ENCODE results near the gene EXOC3L2. TPM values are rescaled to one million over a fixed set of nuclear protein-coding genes. Genes with fewer than 3 reads are reported as not detected.
"Not testable (repeated sequence)": the region's sequence is repeated elsewhere in the genome, so short reads cannot be mapped to it uniquely, and the experiment has no call there.

EXOC3L2 gene
- total and polyA plus RNA-seq, 7 experiments from 2014 or later, result not detected

DNA sequence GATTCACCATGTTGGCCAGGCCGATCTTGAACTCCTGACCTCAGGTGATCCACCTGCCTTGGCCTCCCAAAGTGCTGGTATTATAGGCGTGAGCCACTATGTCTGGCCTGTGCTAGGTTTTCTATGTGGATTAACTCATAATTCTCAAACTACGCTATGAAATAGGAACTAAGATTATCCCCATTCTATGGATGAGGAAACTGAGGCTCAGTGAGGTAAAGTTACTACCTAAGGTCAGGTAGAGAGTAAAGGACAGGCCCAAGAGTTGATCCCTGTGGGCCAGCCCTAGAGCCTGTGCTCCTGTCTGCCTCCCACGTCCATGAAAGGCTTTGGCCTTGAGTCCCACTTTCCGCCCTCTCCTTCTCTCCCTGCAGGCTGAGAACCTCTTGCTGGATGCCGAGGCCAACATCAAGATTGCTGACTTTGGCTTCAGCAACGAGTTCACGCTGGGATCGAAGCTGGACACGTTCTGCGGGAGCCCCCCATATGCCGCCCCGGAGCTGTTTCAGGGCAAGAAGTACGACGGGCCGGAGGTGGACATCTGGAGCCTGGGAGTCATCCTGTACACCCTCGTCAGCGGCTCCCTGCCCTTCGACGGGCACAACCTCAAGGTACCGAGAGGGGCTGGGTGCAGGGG lies 26.0 kb upstream of the EXOC3L2 start:
- H3K4me1 Mint-ChIP-seq, result no peaks in the 10 kb centered on the region
- peaks cover 0 to 24% (median 2%) of the 10 kb centered on the region in 5 donors for H3K36me3 Mint-ChIP-seq
- Histone ChIP-seq H3K27ac (ENCODE audit: low read depth, low read length) (no peak overlapping the region), H3K36me3 (ENCODE audit: control insufficient read depth in 2 of 3, insufficient read depth in 3 of 3, low read length in 3 of 3) (peaks cover 0 to 43% (median 0%) of the 10 kb centered on the region in 3 experiments), H3K9me3 (ENCODE audit: control insufficient read depth in 2 of 3, low read length in 3 of 3) (no peaks in the 10 kb centered on the region), H3K4me1 (ENCODE audit: control insufficient read depth in 2 of 2, insufficient read depth in 2 of 2, low read length in 2 of 2) (no peaks in the 10 kb centered on the region), H3K4me3 (ENCODE audit: low read length) (no peak overlapping the region), H3K27me3 (ENCODE audit: control insufficient read depth in 2 of 2, insufficient read depth in 2 of 2, low read length in 2 of 2) (no peaks in the 10 kb centered on the region)
- H3K9me3 Mint-ChIP-seq, result peaks cover 0 to 1% (median 0%) of the 10 kb centered on the region in 11 donors
- DNase-seq (no peak), ATAC-seq (no peak)
- POLR2A ChIA-PET, result no interaction called here
- intact Hi-C loops (cut with micrococcal nuclease), result no loop called here
- no peak overlapping the region for H3K4me3 Mint-ChIP-seq
- CTCF ChIA-PET, result no interaction called here
- no peaks in the 10 kb centered on the region for H3K27me3 Mint-ChIP-seq
- H3K27ac Mint-ChIP-seq, result no peak overlapping the region

GRCh38 chr19:45269939-45270338 lies 24.7 kb upstream of the EXOC3L2 start:
- H3K36me3 ChIP-seq (ENCODE audit: control insufficient read depth in 2 of 3, insufficient read depth in 3 of 3, low read length in 3 of 3), result peaks cover 0 to 38% (median 0%) of the 10 kb centered on the region in 3 experiments
- H3K27me3 Mint-ChIP-seq; ATAC-seq; H3K27me3 ChIP-seq (ENCODE audit: control insufficient read depth in 2 of 2, insufficient read depth in 2 of 2, low read length in 2 of 2); H3K9me3 ChIP-seq (ENCODE audit: control insufficient read depth in 2 of 3, low read length in 3 of 3); H3K4me3 Mint-ChIP-seq; POLR2A ChIA-PET; H3K4me1 Mint-ChIP-seq; DNase-seq; CTCF ChIA-PET; intact Hi-C loops (cut with micrococcal nuclease); H3K27ac Mint-ChIP-seq; H3K4me3 ChIP-seq (ENCODE audit: low read length); H3K9me3 Mint-ChIP-seq; H3K4me1 ChIP-seq (ENCODE audit: control insufficient read depth in 2 of 2, insufficient read depth in 2 of 2, low read length in 2 of 2); H3K27ac ChIP-seq (ENCODE audit: low read depth, low read length): not testable (repeated sequence)
- peaks cover 0 to 26% (median 2%) of the 10 kb centered on the region in 5 donors for H3K36me3 Mint-ChIP-seq

DNA sequence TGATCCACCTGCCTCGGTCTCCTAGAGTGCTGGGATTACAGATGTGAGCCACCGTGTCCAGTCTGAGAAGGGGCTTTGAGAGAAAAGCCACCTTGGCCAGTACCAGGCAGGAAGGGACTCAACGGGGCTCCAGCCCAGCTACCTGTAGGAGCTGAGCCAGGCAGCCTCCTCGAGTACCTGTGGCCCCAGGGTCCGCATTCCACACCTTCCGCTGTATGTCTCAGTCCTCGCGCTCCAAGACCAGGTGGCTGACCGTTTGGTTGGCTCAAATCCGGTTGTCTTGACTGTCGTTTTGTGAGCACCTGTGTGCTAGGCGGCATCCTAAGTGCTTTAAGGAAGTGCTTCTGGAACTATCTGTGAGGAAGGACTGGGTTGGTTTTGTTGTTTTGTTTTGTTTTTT lies 22.1 kb upstream of the EXOC3L2 start:
- Histone ChIP-seq H3K27ac (ENCODE audit: low read depth, low read length) (no peak overlapping the region), H3K4me3 (ENCODE audit: low read length) (no peak overlapping the region), H3K27me3 (ENCODE audit: control insufficient read depth in 2 of 2, insufficient read depth in 2 of 2, low read length in 2 of 2) (no peaks in the 10 kb centered on the region), H3K36me3 (ENCODE audit: control insufficient read depth in 2 of 3, insufficient read depth in 3 of 3, low read length in 3 of 3) (peaks cover 0 to 21% (median 0%) of the 10 kb centered on the region in 3 experiments), H3K9me3 (ENCODE audit: control insufficient read depth in 2 of 3, low read length in 3 of 3) (no peaks in the 10 kb centered on the region), H3K4me1 (ENCODE audit: control insufficient read depth in 2 of 2, insufficient read depth in 2 of 2, low read length in 2 of 2) (no peaks in the 10 kb centered on the region)
- Mint-ChIP-seq H3K9me3 (peaks cover 0 to 1% (median 0%) of the 10 kb centered on the region in 11 donors), H3K27ac (no peak overlapping the region), H3K36me3 (peaks cover 0 to 19% (median 1%) of the 10 kb centered on the region in 5 donors), H3K4me1 (peaks cover 0 to 4% (median 0%) of the 10 kb centered on the region in 7 donors), H3K27me3 (no peaks in the 10 kb centered on the region), H3K4me3 (no peak overlapping the region)
- intact Hi-C loops (cut with micrococcal nuclease), result no loop called here
- ChIA-PET CTCF (no interaction called here), POLR2A (no interaction called here)
- DNase-seq (no peak), ATAC-seq (no peak)

DNA sequence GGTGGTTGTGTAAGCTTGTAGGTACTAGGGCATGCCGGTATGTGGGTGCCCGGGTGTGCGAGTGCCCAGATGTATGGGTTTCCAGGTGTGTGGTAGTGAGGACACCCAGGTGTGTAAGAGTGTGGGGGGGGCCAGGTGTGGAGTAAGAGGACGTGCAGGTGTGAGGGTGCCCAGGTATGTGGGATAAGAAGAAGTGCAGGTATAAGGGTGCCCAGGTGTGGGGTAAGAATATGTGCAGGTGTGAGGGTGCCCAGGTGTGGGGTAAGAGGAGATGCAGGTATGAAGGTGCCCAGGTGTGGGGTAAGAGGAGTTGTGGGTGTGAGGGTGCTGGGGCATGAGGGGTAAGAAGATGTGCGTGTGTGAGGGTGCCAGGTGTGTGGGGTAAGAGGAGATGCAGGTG lies 20.2 kb upstream of the EXOC3L2 start:
- Mint-ChIP-seq H3K4me3 (no peak overlapping the region), H3K36me3 (peaks cover 0 to 19% (median 0%) of the 10 kb centered on the region in 5 donors), H3K9me3 (no peaks in the 10 kb centered on the region), H3K27ac (peak overlapping the region in 1 of 9 donors; percentile 32), H3K4me1 (peaks cover 0 to 4% (median 0%) of the 10 kb centered on the region in 7 donors), H3K27me3 (no peaks in the 10 kb centered on the region)
- Histone ChIP-seq H3K9me3 (ENCODE audit: control insufficient read depth in 2 of 3, low read length in 3 of 3) (no peaks in the 10 kb centered on the region), H3K27ac (ENCODE audit: low read depth, low read length) (no peak overlapping the region), H3K36me3 (ENCODE audit: control insufficient read depth in 2 of 3, insufficient read depth in 3 of 3, low read length in 3 of 3) (peaks cover 0 to 7% (median 0%) of the 10 kb centered on the region in 3 experiments), H3K27me3 (ENCODE audit: control insufficient read depth in 2 of 2, insufficient read depth in 2 of 2, low read length in 2 of 2) (no peaks in the 10 kb centered on the region), H3K4me1 (ENCODE audit: control insufficient read depth in 2 of 2, insufficient read depth in 2 of 2, low read length in 2 of 2) (no peaks in the 10 kb centered on the region), H3K4me3 (ENCODE audit: low read length) (no peak overlapping the region)
- ChIA-PET CTCF (no interaction called here), POLR2A (no interaction called here)
- DNase-seq, result no peak
- ATAC-seq, result no peak
- intact Hi-C loops (cut with micrococcal nuclease), result no loop called here

GRCh38 chr19:45264781-45265317 lies 19.6 kb upstream of the EXOC3L2 start:
- no peak overlapping the region for H3K4me3 Mint-ChIP-seq
- H3K27me3 Mint-ChIP-seq, result no peaks in the 10 kb centered on the region
- Histone ChIP-seq H3K36me3 (ENCODE audit: control insufficient read depth in 2 of 3, insufficient read depth in 3 of 3, low read length in 3 of 3) (peaks cover 0 to 7% (median 0%) of the 10 kb centered on the region in 3 experiments), H3K27ac (ENCODE audit: low read depth, low read length) (no peak overlapping the region), H3K27me3 (ENCODE audit: control insufficient read depth in 2 of 2, insufficient read depth in 2 of 2, low read length in 2 of 2) (no peaks in the 10 kb centered on the region), H3K4me3 (ENCODE audit: low read length) (no peak overlapping the region), H3K9me3 (ENCODE audit: control insufficient read depth in 2 of 3, low read length in 3 of 3) (no peaks in the 10 kb centered on the region), H3K4me1 (ENCODE audit: control insufficient read depth in 2 of 2, insufficient read depth in 2 of 2, low read length in 2 of 2) (no peaks in the 10 kb centered on the region)
- ATAC-seq (no peak), DNase-seq (no peak)
- H3K36me3 Mint-ChIP-seq, result peaks cover 0 to 14% (median 0%) of the 10 kb centered on the region in 5 donors
- intact Hi-C loops (cut with micrococcal nuclease), result no loop called here
- peaks cover 0 to 4% (median 0%) of the 10 kb centered on the region in 7 donors for H3K4me1 Mint-ChIP-seq
- POLR2A ChIA-PET, result no interaction called here
- CTCF ChIA-PET, result no interaction called here
- peak overlapping the region in 1 of 9 donors; percentile 32 for H3K27ac Mint-ChIP-seq
- no peaks in the 10 kb centered on the region for H3K9me3 Mint-ChIP-seq

DNA sequence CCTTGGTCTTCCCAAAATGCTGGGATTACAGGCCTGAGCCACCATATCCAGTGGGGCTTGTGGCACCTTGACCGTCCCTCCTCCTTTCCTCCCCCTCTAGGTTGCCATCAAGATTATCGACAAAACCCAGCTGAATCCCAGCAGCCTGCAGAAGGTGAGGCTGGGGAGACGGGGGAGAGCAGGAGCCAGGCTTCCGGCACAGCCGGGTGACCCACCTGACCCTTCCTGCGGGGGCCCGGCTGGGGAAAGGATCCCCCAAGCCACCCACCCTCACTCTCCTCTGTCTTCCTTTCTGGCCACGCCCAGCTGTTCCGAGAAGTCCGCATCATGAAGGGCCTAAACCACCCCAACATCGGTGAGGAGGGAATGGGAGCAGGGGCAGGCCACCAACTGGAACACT lies 17.8 kb upstream of the EXOC3L2 start:
- Mint-ChIP-seq H3K27ac (no peak overlapping the region), H3K27me3 (no peaks in the 10 kb centered on the region), H3K9me3 (no peaks in the 10 kb centered on the region), H3K4me3 (no peak overlapping the region), H3K4me1 (peaks cover 0 to 4% (median 0%) of the 10 kb centered on the region in 7 donors), H3K36me3 (peaks cover 0 to 14% (median 0%) of the 10 kb centered on the region in 5 donors)
- H3K4me1 ChIP-seq (ENCODE audit: control insufficient read depth in 2 of 2, insufficient read depth in 2 of 2, low read length in 2 of 2), result no peaks in the 10 kb centered on the region
- no peak overlapping the region for H3K4me3 ChIP-seq (ENCODE audit: low read length)
- H3K27ac ChIP-seq (ENCODE audit: low read depth, low read length), result no peak overlapping the region
- CTCF ChIA-PET, result interaction anchor here (0.7 kb wide), 1 partner anchor 812 kb away, joined by 3 read pairs; no protein-coding TSS in a partner anchor
- ATAC-seq, result no peak
- H3K9me3 ChIP-seq (ENCODE audit: control insufficient read depth in 2 of 3, low read length in 3 of 3), result no peaks in the 10 kb centered on the region
- H3K27me3 ChIP-seq (ENCODE audit: control insufficient read depth in 2 of 2, insufficient read depth in 2 of 2, low read length in 2 of 2), result no peaks in the 10 kb centered on the region
- no peak for DNase-seq
- H3K36me3 ChIP-seq (ENCODE audit: control insufficient read depth in 2 of 3, insufficient read depth in 3 of 3, low read length in 3 of 3), result peaks cover 0 to 6% (median 0%) of the 10 kb centered on the region in 3 experiments
- POLR2A ChIA-PET, result no interaction called here
- intact Hi-C loops (cut with micrococcal nuclease), result no loop called here

DNA sequence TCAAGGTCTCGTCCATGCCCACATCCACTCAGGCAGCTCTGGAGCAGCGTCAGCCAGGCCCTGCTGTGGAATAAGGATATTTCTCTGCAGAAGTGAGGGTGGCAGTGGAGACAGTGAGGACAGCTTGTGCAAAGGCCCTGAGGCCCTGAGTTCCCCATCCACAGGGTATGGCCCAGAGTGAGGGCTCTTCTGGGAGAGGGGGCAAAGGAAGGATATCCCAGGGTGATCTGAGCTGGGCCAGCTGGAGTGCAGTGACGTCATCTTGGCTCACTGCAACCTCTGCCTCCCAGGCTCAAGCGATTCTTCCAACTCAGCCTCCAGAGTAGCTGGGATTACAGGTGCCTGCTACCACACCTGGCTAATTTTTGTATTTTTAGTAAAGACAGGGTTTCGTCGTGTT lies 17.4 kb upstream of the EXOC3L2 start:
- H3K4me1 ChIP-seq (ENCODE audit: control insufficient read depth in 2 of 2, insufficient read depth in 2 of 2, low read length in 2 of 2), result no peaks in the 10 kb centered on the region
- no peaks in the 10 kb centered on the region for H3K27me3 Mint-ChIP-seq
- no peaks in the 10 kb centered on the region for H3K27me3 ChIP-seq (ENCODE audit: control insufficient read depth in 2 of 2, insufficient read depth in 2 of 2, low read length in 2 of 2)
- H3K36me3 ChIP-seq (ENCODE audit: control insufficient read depth in 2 of 3, insufficient read depth in 3 of 3, low read length in 3 of 3), result peaks cover 0 to 6% (median 0%) of the 10 kb centered on the region in 3 experiments
- POLR2A ChIA-PET, result no interaction called here
- H3K9me3 ChIP-seq (ENCODE audit: control insufficient read depth in 2 of 3, low read length in 3 of 3), result no peaks in the 10 kb centered on the region
- peaks cover 0 to 14% (median 0%) of the 10 kb centered on the region in 5 donors for H3K36me3 Mint-ChIP-seq
- CTCF ChIA-PET, result no interaction called here
- H3K9me3 Mint-ChIP-seq, result no peaks in the 10 kb centered on the region
- H3K27ac ChIP-seq (ENCODE audit: low read depth, low read length), result no peak overlapping the region
- DNase-seq (no peak), ATAC-seq (no peak)
- no peak overlapping the region for H3K4me3 ChIP-seq (ENCODE audit: low read length)
- intact Hi-C loops (cut with micrococcal nuclease), result no loop called here
- no peak overlapping the region for H3K27ac Mint-ChIP-seq
- H3K4me3 Mint-ChIP-seq, result no peak overlapping the region
- peaks cover 0 to 4% (median 0%) of the 10 kb centered on the region in 7 donors for H3K4me1 Mint-ChIP-seq
